Panc1 (cell line): Measurements from ENCODE around the gene KCTD12. TPM values are rescaled to one million over a fixed set of nuclear protein-coding genes. Genes with fewer than 3 reads are reported as not detected.

Source experiments
- ATAC-seq: fragments of 200-7000 bp; cut with Tn5 transposase; 2 replicates; pipeline ENCODE4 v1.9.1; 2020; ENCODE audit warnings: mild to moderate bottlenecking, moderate library complexity
- BruUV-seq: library from RNA; stranded (reverse); fragments of 400-500 nt; replicated peaks from 2 replicates; lab custom pipeline; 2021; lab: Mats Ljungman, UMichigan
- CTCF ChIA-PET: fragments of 300-600 bp; sonication (Branson Sonifier 250); formaldehyde crosslinking; loops from one replicate; lab custom pipeline; 2022; ENCODE audit warnings: antibody characterized with exemption; lab: Charles Lee
- POLR2A ChIA-PET: fragments of 300-600 bp; sonication (Branson Sonifier 250); formaldehyde crosslinking; loops from one replicate; lab custom pipeline; 2022; ENCODE audit warnings: antibody characterized with exemption; lab: Charles Lee
- DNase-seq: peaks from one replicate; pipeline ENCODE4 v3.0.0-alpha.2; 2010; ENCODE audit warnings: low read depth, low spot score
- H3K27ac ChIP-seq: 2 replicates; pipeline ENCODE4 v1.5.1; 2011; ENCODE audit warnings: mild to moderate bottlenecking, low read length, inconsistent platforms
- H3K27me3 ChIP-seq: fragments of 200-500 bp; sonication (Bioruptor generic); 2 replicates; pipeline ENCODE4 v1.6.0; 2014; ENCODE audit warnings: low read length, inconsistent platforms; ENCODE audit not compliant: control insufficient read depth, insufficient read depth
- H3K36me3 ChIP-seq: fragments of 200-500 bp; sonication (Bioruptor generic); 2 replicates; pipeline ENCODE4 v1.5.1; 2014; ENCODE audit warnings: inconsistent platforms, mild to moderate bottlenecking, low read length, moderate library complexity; ENCODE audit not compliant: control insufficient read depth, insufficient read depth
- H3K4me1 ChIP-seq: 2 replicates; pipeline ENCODE4 v1.5.1; 2011; ENCODE audit warnings: inconsistent platforms, mild to moderate bottlenecking, low read length, moderate library complexity; ENCODE audit not compliant: control insufficient read depth, insufficient read depth
- H3K4me3 ChIP-seq, 2 experiments: 2 replicates each; pipeline ENCODE4 v1.5.1; 2011 to 2012; ENCODE audit warnings: low read depth in 2 of 2, low read length in 2 of 2, mild to moderate bottlenecking in 2 of 2, inconsistent platforms in 1 of 2, moderate library complexity in 1 of 2
- H3K9me3 ChIP-seq: fragments of 200-500 bp; sonication (Bioruptor generic); 2 replicates; pipeline ENCODE4 v1.5.1; 2014; ENCODE audit warnings: low read depth, mild to moderate bottlenecking, inconsistent platforms, low read length, moderate library complexity; ENCODE audit not compliant: control insufficient read depth, insufficient read depth
- CTCF ChIP-seq: fragments of 450-650 bp; IDR thresholded peaks from 2 replicates; pipeline ENCODE4 v1.5.1; 2017; ENCODE audit warnings: mild to moderate bottlenecking
- POLR2AphosphoS5 ChIP-seq: IDR thresholded peaks from 2 replicates; pipeline ENCODE4 v1.6.1; 2012; ENCODE audit warnings: mild to moderate bottlenecking, low read depth, low read length, moderate library complexity
- SIN3A ChIP-seq: IDR thresholded peaks from 2 replicates; pipeline ENCODE4 v1.6.1; 2012; ENCODE audit warnings: low read depth, mild to moderate bottlenecking, low read length, moderate library complexity, borderline replicate concordance; ENCODE audit not compliant: insufficient read depth
- TCF7L2 ChIP-seq: IDR thresholded peaks from 2 replicates; pipeline ENCODE4 v1.6.1; 2011; ENCODE audit warnings: mild to moderate bottlenecking, low read depth, low read length, inconsistent platforms
- in situ Hi-C: cut with HindIII; loops from 2 replicates; pipeline ENCODE4 v1.10.0; 2016; ENCODE audit warnings: low sequenced_read_pairs, low pct_unique_long_range_greater_than_20kb
- intact Hi-C: fragments of 100-400 bp; cut with micrococcal nuclease; formaldehyde crosslinking; loops from one replicate; pipeline ENCODE4 v1.10.0; 2022; ENCODE audit not compliant: unreplicated experiment
- total RNA-seq: library from RNA; stranded (reverse); gene quantifications from one replicate; pipeline ENCODE4 v1.2.1, GENCODE V29; 2021; ENCODE audit not compliant: unreplicated experiment
- TF ChIP-seq, protein P1 (sequence below), 2 experiments: IDR thresholded peaks; 2 replicates each; pipeline ENCODE4 v1.6.1; 2011 to 2012; ENCODE audit warnings: low read depth in 2 of 2, control low read depth in 1 of 2, low read length in 1 of 2, mild to moderate bottlenecking in 1 of 2, moderate library complexity in 1 of 2; ENCODE audit not compliant: insufficient read depth in 1 of 2

KCTD12 gene
- total RNA-seq, 1 experiment from 2014 or later: 0.90 TPM

DNA sequence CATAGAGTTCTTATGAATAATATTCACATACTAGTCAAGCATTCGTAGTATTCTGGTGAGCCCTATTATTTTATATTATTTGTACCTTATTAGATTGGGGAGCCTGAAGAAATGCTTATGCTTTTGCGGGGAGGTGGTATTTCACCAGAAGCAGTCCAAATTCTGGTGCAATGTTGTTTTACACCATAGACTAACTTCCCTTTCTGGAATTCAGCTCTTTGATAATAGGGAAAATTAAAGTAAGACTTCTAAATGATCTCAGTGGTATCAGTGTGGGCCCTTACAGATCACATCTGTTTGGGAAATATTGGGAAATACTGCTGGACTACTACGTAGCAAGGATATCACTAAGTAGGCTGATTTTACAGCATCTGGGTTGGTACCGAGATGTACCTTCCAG lies 34.2 kb downstream of the KCTD12 start:
- TF ChIP-seq POLR2AphosphoS5: no peak
- TF ChIP-seq, protein P1, sequence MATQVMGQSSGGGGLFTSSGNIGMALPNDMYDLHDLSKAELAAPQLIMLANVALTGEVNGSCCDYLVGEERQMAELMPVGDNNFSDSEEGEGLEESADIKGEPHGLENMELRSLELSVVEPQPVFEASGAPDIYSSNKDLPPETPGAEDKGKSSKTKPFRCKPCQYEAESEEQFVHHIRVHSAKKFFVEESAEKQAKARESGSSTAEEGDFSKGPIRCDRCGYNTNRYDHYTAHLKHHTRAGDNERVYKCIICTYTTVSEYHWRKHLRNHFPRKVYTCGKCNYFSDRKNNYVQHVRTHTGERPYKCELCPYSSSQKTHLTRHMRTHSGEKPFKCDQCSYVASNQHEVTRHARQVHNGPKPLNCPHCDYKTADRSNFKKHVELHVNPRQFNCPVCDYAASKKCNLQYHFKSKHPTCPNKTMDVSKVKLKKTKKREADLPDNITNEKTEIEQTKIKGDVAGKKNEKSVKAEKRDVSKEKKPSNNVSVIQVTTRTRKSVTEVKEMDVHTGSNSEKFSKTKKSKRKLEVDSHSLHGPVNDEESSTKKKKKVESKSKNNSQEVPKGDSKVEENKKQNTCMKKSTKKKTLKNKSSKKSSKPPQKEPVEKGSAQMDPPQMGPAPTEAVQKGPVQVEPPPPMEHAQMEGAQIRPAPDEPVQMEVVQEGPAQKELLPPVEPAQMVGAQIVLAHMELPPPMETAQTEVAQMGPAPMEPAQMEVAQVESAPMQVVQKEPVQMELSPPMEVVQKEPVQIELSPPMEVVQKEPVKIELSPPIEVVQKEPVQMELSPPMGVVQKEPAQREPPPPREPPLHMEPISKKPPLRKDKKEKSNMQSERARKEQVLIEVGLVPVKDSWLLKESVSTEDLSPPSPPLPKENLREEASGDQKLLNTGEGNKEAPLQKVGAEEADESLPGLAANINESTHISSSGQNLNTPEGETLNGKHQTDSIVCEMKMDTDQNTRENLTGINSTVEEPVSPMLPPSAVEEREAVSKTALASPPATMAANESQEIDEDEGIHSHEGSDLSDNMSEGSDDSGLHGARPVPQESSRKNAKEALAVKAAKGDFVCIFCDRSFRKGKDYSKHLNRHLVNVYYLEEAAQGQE (IDR thresholded peaks at IDR 0.05; ENCODE audit: insufficient read depth in 1 of 2, low read depth in 2 of 2, low read length in 1 of 2): no peak
- no peak for TF ChIP-seq SIN3A
- TF ChIP-seq CTCF: no peak
- TF ChIP-seq TCF7L2: no peak
- DNase-seq: no peak
- BruUV-seq: no TSS peak
- ChIA-PET POLR2A (no interaction called here), CTCF (no interaction called here)
- Histone ChIP-seq H3K4me3 (no peak overlapping the region), H3K27me3 (no peaks in the 10 kb centered on the region), H3K36me3 (no peaks in the 10 kb centered on the region), H3K9me3 (no peaks in the 10 kb centered on the region), H3K4me1 (no peaks in the 10 kb centered on the region), H3K27ac (no peak overlapping the region)
- ATAC-seq: no peak
- intact Hi-C loops: no loop called here
- in situ Hi-C loops: no loop called here

- TF ChIP-seq, protein P1 (IDR thresholded peaks at IDR 0.05; ENCODE audit: insufficient read depth in 1 of 2, low read depth in 2 of 2, low read length in 1 of 2): no peak
- TF ChIP-seq POLR2AphosphoS5 (no peak), SIN3A (no peak), TCF7L2 (no peak), CTCF (no peak)
- H3K4me3 ChIP-seq: no peak overlapping the region
- no peak overlapping the region for H3K27ac ChIP-seq
- BruUV-seq: no TSS peak
- no peak for ATAC-seq
- no peak for DNase-seq
- no peaks in the 10 kb centered on the region for H3K27me3 ChIP-seq
- intact Hi-C loops (no loop called here), in situ Hi-C loops (no loop called here)
- H3K9me3 ChIP-seq: no peaks in the 10 kb centered on the region
- H3K4me1 ChIP-seq: no peaks in the 10 kb centered on the region
- no peaks in the 10 kb centered on the region for H3K36me3 ChIP-seq
- CTCF ChIA-PET: no interaction called here
- POLR2A ChIA-PET: no interaction called here
These were observed 36.7 kb downstream of the KCTD12 start for GRCh38 chr13:76849493-76849892.
